Esophagus muscularis mucosa (tissue), 4 donors: ENCODE results near the gene CENPK. TPM values are rescaled to one million over a fixed set of nuclear protein-coding genes. Genes with fewer than 3 reads are reported as not detected.

ENCODE experiments used
- DNase-seq: peaks from one replicate; pipeline ENCODE4 v3.0.0-alpha.2; 2017; ENCODE audit errors: extremely low spot score
- H3K27ac ChIP-seq, 4 donors: fragments of 200-600 bp; sonication (generic); replicated peaks in 1 of 4; 1 replicate in 3 of 4; 2 replicates in 1 of 4; pipeline ENCODE4 v1.5.1; 2016 to 2019; ENCODE audit warnings: mild to moderate bottlenecking in 1 of 4
- H3K27me3 ChIP-seq, 4 donors: fragments of 200-600 bp; sonication (generic); one replicate each; pipeline versions ENCODE4 v1.5.1 to v1.6.0; 2016 to 2019
- H3K36me3 ChIP-seq, 4 donors: fragments of 200-600 bp; sonication (generic); one replicate each; pipeline ENCODE4 v1.5.1; 2016 to 2019
- H3K4me1 ChIP-seq, 4 donors: fragments of 200-600 bp; sonication (generic); one replicate each; pipeline ENCODE4 v1.5.1; 2016 to 2019
- H3K4me3 ChIP-seq, 4 donors: fragments of 200-600 bp; sonication (generic); 1 replicate in 2 of 4; 2 replicates in 2 of 4; pipeline ENCODE4 v1.5.1; 2016 to 2019; ENCODE audit warnings: mild to moderate bottlenecking in 4 of 4, moderate library complexity in 1 of 4
- H3K9me3 ChIP-seq, 4 donors: fragments of 200-600 bp; sonication (generic); 1 replicate in 3 of 4; 2 replicates in 1 of 4; pipeline ENCODE4 v1.5.1; 2016 to 2019
- EP300 ChIP-seq: sonication (generic); formaldehyde crosslinking; IDR thresholded peaks from one replicate; pipeline ENCODE4 v1.6.1; 2017; ENCODE audit warnings: antibody characterized with exemption
- POLR2A ChIP-seq: fragments of 450-650 bp; IDR thresholded peaks from one replicate; pipeline ENCODE4 v1.6.1; 2017; ENCODE audit warnings: antibody characterized with exemption, moderate library complexity, mild to moderate bottlenecking, low read depth
- POLR2AphosphoS5 ChIP-seq, 2 donors: sonication (generic); formaldehyde crosslinking; IDR thresholded peaks; one replicate each; pipeline ENCODE4 v1.6.1; 2017; ENCODE audit warnings: antibody characterized with exemption in 2 of 2
- WGBS: methylation state at CpG from one replicate; pipeline ENCODE4 v1.1.5; 2018; 5-methylcytosine and 5-hydroxymethylcytosine counted together
- intact Hi-C: fragments of 100-400 bp; cut with DNase I; formaldehyde crosslinking; loops from one replicate; pipeline ENCODE4 v1.15.1; 2023
- total RNA-seq, 4 donors: library from RNA; depleted of rRNA; stranded (reverse); fragments of >200 nt; gene quantifications; one replicate each; pipeline versions ENCODE4 v1.1.0 to v1.2.1, GENCODE V29; 2016
- TF ChIP-seq, protein P1 (sequence below), 3 experiments: fragments of 200-600 bp in 2 of 3; fragments of 450-650 bp in 1 of 3; sonication (generic) in 2 of 3; IDR thresholded peaks; one replicate each; pipeline ENCODE4 v1.5.1; 2017 to 2019; ENCODE audit warnings: antibody characterized with exemption in 3 of 3, mild to moderate bottlenecking in 2 of 3, moderate library complexity in 1 of 3

CENPK gene
- total RNA-seq, 4 donors from 2014 or later: 0.57 to 1.2 TPM; not detected in 2

DNA sequence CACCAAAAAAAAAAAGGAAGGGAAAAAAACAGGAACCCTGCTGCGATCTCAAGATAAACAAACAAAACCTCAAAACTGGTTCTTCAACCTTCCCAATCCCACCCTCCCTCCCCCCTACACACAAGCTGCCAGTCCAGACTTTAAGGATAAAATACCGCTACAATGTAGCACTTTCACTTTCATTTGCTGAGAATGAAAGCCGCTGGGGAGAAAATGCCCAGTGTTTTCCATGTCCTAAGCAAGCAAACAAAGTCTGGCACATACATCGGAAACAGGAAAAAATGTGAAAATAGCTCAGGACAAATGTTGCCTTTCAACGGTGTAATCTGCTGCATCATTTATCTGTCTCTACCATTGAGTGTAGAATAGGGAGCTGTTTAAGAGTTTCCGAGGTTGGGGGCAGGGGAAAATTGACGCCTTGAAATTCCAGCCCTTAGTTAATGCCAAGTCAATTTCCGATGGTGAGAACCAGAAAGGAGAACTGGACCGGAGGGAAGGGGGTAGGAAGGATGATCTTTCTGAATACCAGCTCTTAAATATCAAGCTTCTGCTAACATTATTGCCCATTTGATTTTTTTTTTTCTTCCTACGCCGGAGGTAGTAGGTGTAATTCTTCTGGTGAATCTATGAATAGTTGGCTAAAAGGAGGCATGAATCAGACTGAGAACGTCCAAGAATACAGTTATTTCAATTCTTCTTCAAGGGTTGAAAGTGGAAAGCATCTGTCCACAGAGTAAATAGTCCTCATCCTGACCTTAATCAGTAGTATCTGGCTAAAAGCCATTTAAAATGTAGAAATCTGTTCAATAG lies 80.0 kb downstream of the CENPK start:
- Histone ChIP-seq H3K4me3 (peak overlapping the region; percentile 53 to 73 (median 66)), H3K4me1 (peaks cover 10 to 35% (median 26%) of the 10 kb centered on the region in 4 donors), H3K9me3 (no peaks in the 10 kb centered on the region), H3K27ac (peak overlapping the region; percentile 90 to 96 (median 92)), H3K36me3 (no peaks in the 10 kb centered on the region), H3K27me3 (no peaks in the 10 kb centered on the region)
- intact Hi-C loops: loop anchor here (2.0 to 10.0 kb wide), 5 partner anchors 268 to 671 kb away; no protein-coding TSS in a partner anchor
- TF ChIP-seq POLR2AphosphoS5 (IDR thresholded peaks at IDR 0.05) (peak in 1 of 2 donors; percentile 25), EP300 (no peak)
- TF ChIP-seq, protein P1, sequence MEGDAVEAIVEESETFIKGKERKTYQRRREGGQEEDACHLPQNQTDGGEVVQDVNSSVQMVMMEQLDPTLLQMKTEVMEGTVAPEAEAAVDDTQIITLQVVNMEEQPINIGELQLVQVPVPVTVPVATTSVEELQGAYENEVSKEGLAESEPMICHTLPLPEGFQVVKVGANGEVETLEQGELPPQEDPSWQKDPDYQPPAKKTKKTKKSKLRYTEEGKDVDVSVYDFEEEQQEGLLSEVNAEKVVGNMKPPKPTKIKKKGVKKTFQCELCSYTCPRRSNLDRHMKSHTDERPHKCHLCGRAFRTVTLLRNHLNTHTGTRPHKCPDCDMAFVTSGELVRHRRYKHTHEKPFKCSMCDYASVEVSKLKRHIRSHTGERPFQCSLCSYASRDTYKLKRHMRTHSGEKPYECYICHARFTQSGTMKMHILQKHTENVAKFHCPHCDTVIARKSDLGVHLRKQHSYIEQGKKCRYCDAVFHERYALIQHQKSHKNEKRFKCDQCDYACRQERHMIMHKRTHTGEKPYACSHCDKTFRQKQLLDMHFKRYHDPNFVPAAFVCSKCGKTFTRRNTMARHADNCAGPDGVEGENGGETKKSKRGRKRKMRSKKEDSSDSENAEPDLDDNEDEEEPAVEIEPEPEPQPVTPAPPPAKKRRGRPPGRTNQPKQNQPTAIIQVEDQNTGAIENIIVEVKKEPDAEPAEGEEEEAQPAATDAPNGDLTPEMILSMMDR (IDR thresholded peaks at IDR 0.05): no peak
- DNase-seq: no peak
- WGBS: 1% methylated on average over 12 of the region's 12 CpGs

- Histone ChIP-seq H3K27me3 (no peaks in the 10 kb centered on the region), H3K27ac (peak overlapping the region; percentile 90 to 96 (median 92)), H3K9me3 (no peaks in the 10 kb centered on the region), H3K36me3 (no peaks in the 10 kb centered on the region), H3K4me1 (peaks cover 10 to 35% (median 26%) of the 10 kb centered on the region in 4 donors), H3K4me3 (peak overlapping the region; percentile 53 to 73 (median 66))
- DNase-seq: no peak
- intact Hi-C loops: loop anchor here (2.0 to 10.0 kb wide), 5 partner anchors 268 to 670 kb away; no protein-coding TSS in a partner anchor
- TF ChIP-seq POLR2A (no peak), POLR2AphosphoS5 (IDR thresholded peaks at IDR 0.05) (no peak), EP300 (no peak)
- TF ChIP-seq, protein P1 (IDR thresholded peaks at IDR 0.05): no peak
- 2% methylated on average over 6 of the region's 6 CpGs for WGBS
Observed at GRCh38 chr5:65482296-65482735, 80.7 kb downstream of the CENPK start.

DNA sequence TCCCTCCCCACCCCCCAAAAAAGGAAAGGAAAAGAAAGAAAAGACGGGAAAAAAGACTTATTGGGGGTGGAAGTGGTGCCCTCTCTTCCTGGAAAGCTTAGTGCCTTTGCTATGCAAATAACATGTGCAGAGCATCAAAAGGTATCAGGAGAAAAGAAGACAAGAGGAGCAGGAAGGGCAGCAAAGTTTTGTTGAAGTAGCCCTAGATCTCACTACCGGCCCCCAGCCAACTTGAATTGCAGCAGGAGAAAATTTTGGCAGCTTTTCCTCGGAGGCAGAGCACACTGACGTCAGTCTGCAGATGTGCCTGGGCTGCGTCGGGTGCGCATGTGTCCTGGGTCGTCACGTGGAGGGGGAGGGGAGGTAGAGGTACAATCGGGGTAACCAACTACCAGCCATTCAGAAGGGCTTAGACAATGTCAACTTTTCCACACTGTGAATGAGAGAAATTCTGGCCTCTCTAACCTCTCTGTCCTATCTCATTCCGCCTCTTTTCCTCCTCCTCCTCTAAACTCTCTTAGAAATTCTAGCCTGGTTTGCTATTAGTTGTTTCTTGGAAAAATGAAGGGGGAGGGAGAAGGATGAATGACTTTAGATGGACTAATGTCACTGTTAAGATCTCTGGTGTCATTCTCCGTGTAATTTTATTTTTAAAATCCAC lies 81.2 kb downstream of the CENPK start, which contains the start of gene ADAMTS6:
ADAMTS6 (minus strand) TSS at position 286 of the 661 bp plus-strand sequence. CDS start 8,247 bp downstream, outside the sequence.
- peak within 1 kb of the TSS; percentile 90 to 96 (median 92) for H3K27ac ChIP-seq
- TF ChIP-seq POLR2AphosphoS5 (IDR thresholded peaks at IDR 0.05): peak; percentile 90 to 96
- TF ChIP-seq POLR2A: no peak
- intact Hi-C loops: loop anchor here (2.0 to 10.0 kb wide), 5 partner anchors 267 to 669 kb away; no protein-coding TSS in a partner anchor
- H3K4me3 ChIP-seq: peak within 1 kb of the TSS; percentile 53 to 73 (median 66)
- no peaks in the 10 kb centered on the region for H3K36me3 ChIP-seq
- no peaks in the 10 kb centered on the region for H3K9me3 ChIP-seq
- 0% methylated on average over 12 of the region's 12 CpGs for WGBS
- H3K27me3 ChIP-seq: no peaks in the 10 kb centered on the region
- peak; percentile 94 for DNase-seq
- H3K4me1 ChIP-seq: peaks cover 10 to 35% (median 26%) of the 10 kb centered on the region in 4 donors

DNA sequence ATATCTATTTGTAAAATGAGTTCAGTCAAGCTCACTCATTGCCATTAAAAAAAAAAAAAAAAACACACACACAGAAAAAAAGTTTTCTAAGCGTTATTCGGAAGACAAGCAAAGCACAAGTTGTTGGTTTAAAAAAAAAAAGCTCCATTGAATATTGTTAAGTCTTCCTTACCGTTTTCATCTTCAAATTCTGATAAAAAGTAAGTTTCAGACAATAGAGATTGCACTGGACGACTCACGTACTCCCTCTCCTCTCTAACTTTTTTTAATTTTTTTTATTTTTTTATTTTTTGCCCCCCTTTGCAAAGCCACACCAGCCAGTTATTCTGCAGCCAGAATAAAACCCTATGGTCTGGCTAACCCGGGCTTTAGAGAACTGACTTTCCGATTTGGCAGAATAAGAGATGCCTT lies 81.8 kb downstream of the CENPK start:
- intact Hi-C loops: loop anchor here (5.0 to 10.0 kb wide), 4 partner anchors 266 to 669 kb away; no protein-coding TSS in a partner anchor
- H3K27me3 ChIP-seq: no peaks in the 10 kb centered on the region
- no peak for DNase-seq
- H3K27ac ChIP-seq: peak overlapping the region; percentile 90 to 96 (median 92)
- H3K4me3 ChIP-seq: peak overlapping the region; percentile 53 to 73 (median 66)
- peaks cover 10 to 35% (median 26%) of the 10 kb centered on the region in 4 donors for H3K4me1 ChIP-seq
- TF ChIP-seq POLR2A (no peak), EP300 (no peak), POLR2AphosphoS5 (IDR thresholded peaks at IDR 0.05) (no peak)
- TF ChIP-seq, protein P1 (IDR thresholded peaks at IDR 0.05): no peak
- WGBS: under 1% methylated on average over 7 of the region's 7 CpGs
- no peaks in the 10 kb centered on the region for H3K36me3 ChIP-seq
- no peaks in the 10 kb centered on the region for H3K9me3 ChIP-seq
